Aorta (tissue), 5 donors: ENCODE measurements around the gene POLR3K. TPM values are rescaled to one million over a fixed set of nuclear protein-coding genes. Genes with fewer than 3 reads are reported as not detected.

Source experiments
- ATAC-seq: fragments of 200-7000 bp; cut with Tn5 transposase; one replicate; pipeline ENCODE4 v1.9.1; 2022; ENCODE audit warnings: moderate library complexity; ENCODE audit not compliant: low FRiP score
- DNase-seq, 2 donors: peaks; one replicate each; pipeline ENCODE4 v3.0.0-alpha.2; 2020
- H3K27ac ChIP-seq, 2 donors: one replicate each; pipeline ENCODE4 v1.5.1; 2013; ENCODE audit warnings: low read length in 2 of 2, mild to moderate bottlenecking in 2 of 2, moderate library complexity in 2 of 2, control low read depth in 1 of 2, inconsistent platforms in 1 of 2, low read depth in 1 of 2
- H3K27me3 ChIP-seq, 2 donors: one replicate each; pipeline ENCODE4 v1.6.1; 2013; ENCODE audit warnings: control low read depth in 1 of 2, low read length in 1 of 2, mild to moderate bottlenecking in 1 of 2, moderate library complexity in 1 of 2; ENCODE audit not compliant: insufficient read depth in 2 of 2, control insufficient read depth in 1 of 2
- H3K36me3 ChIP-seq, 2 donors: one replicate each; pipeline ENCODE4 v1.6.1; 2013; ENCODE audit warnings: control low read depth in 1 of 2, low read length in 1 of 2, mild to moderate bottlenecking in 1 of 2; ENCODE audit not compliant: insufficient read depth in 2 of 2, control insufficient read depth in 1 of 2
- H3K4me1 ChIP-seq, 2 donors: one replicate each; pipeline ENCODE4 v1.6.1; 2013; ENCODE audit warnings: low read length in 2 of 2, control low read depth in 1 of 2, mild to moderate bottlenecking in 1 of 2, moderate library complexity in 1 of 2; ENCODE audit not compliant: insufficient read depth in 2 of 2, control insufficient read depth in 1 of 2
- H3K4me3 ChIP-seq, 2 donors: one replicate each; pipeline ENCODE4 v1.5.1; 2013; ENCODE audit warnings: low read length in 2 of 2, control low read depth in 1 of 2, mild to moderate bottlenecking in 1 of 2
- H3K9me3 ChIP-seq: one replicate; pipeline ENCODE4 v1.6.1; 2013; ENCODE audit warnings: mild to moderate bottlenecking, low read length; ENCODE audit not compliant: control insufficient read depth
- WGBS, 2 donors: extraction: QIAGEN DNeasy Blood & Tissue Kit; methylation state at CpG; one replicate each; pipeline ENCODE4 v1.1.7; 2013; 5-methylcytosine and 5-hydroxymethylcytosine counted together
- intact Hi-C, 2 donors: fragments of 100-400 bp; cut with DNase I; formaldehyde crosslinking; loops; one replicate each; pipeline versions ENCODE4 v1.14.2 to v1.15.0; 2022
- polyA plus RNA-seq, 2 donors: library from polyadenylated mRNA; stranded (reverse); fragments of 200-250 nt; gene quantifications; one replicate each; pipeline ENCODE4 v1.2.3, GENCODE V29; 2013
- total RNA-seq, 2 donors: library from RNA; stranded (reverse); fragmentation: NEBNext Ultra II Directional; extraction: Animal tissue kit (Norgen Biotek cat#: 25700); gene quantifications; one replicate each; pipeline ENCODE4 v1.2.1, GENCODE V29; 2021
- donor health status: healthy with polysubstance abuse.
- donor health status: Bipolar disorder and iron deficiency.
- donor health status: DM: no; HTN: no; CAD: no.
- donor health status: DM: no; HTN: no; CAD: no.
- donor health status: DM: yes; HTN: yes; CAD: no.

POLR3K gene
- total and polyA plus RNA-seq, 4 donors: 6.0 to 10.9 (median 7.3) TPM

DNA sequence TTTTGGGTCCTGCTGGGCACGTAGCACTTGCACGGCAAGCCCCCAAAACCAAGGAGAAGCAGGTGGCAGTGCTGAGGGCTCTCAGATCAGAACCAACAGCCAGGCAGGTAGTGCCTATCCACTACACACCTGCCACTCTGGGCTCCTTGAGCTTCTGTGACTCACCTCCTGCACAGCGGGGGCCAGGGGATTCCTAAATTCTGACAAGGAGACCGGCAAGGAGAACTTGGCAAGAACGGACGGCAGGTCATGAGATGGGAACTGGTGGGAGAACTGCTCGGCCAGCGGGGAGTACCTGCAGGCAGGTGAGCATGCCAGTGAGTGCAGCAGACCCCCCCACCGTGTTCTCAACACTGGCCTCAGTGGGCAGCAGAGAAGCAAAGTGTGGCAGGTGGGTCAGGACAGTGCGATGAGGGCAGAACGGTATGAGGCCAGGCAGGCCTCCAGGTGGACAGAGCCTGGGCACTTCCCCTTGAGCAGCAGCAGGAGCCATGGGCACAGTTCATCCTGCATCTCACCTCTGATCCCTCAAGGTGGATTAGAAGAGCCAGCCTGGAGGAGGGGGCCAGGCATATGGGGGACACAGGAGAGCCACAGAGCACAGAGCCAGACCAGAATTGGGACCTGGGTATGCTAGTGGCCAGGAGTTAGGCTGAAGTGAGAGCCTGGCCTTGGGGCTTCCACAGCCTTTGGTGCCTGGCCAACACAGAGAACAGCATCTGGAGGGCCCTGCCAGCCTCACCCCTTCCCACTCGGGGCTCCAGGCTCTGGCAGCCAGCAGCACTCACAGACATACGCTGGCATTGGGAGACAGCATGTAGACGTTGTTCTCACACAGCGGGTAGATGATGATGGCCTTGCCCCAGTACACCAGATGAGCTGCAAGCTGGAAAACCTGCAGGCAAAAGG, 39.3 kb upstream of the POLR3K start:
- ATAC-seq: no peak
- no peak overlapping the region for H3K4me3 ChIP-seq
- intact Hi-C loops: no loop called here
- no peaks in the 10 kb centered on the region for H3K9me3 ChIP-seq
- H3K27me3 ChIP-seq: no peaks in the 10 kb centered on the region
- H3K36me3 ChIP-seq: peaks cover 0 to 2% of the 10 kb centered on the region in 2 donors
- 76 to 78% methylated on average over 15 of the region's 15 CpGs for WGBS, 2 donors
- no peak for DNase-seq
- no peak overlapping the region for H3K27ac ChIP-seq
- H3K4me1 ChIP-seq: no peaks in the 10 kb centered on the region

DNA sequence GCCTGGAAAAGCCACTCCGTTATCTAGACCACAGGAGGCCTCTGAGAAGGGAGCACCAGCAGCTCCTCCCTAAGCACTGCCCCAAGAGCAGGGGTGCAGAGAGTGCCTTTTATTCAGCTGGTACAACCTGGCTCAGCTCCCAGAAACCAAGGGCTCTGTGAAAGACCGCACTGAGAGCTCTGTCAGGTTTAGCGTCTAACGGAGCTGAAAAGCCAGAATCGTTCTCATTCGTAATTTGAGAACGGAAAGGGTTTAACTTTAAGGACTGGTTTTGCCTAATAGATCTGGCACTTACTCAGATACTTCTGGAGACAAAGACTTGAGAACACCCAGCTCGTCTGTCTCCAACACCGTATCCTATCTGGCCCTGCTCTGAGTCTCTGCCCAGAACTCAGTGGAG, 38.1 kb upstream of the POLR3K start:
- Histone ChIP-seq H3K4me1 (no peaks in the 10 kb centered on the region), H3K4me3 (no peak overlapping the region)
- ATAC-seq: peak; percentile 12

DNA sequence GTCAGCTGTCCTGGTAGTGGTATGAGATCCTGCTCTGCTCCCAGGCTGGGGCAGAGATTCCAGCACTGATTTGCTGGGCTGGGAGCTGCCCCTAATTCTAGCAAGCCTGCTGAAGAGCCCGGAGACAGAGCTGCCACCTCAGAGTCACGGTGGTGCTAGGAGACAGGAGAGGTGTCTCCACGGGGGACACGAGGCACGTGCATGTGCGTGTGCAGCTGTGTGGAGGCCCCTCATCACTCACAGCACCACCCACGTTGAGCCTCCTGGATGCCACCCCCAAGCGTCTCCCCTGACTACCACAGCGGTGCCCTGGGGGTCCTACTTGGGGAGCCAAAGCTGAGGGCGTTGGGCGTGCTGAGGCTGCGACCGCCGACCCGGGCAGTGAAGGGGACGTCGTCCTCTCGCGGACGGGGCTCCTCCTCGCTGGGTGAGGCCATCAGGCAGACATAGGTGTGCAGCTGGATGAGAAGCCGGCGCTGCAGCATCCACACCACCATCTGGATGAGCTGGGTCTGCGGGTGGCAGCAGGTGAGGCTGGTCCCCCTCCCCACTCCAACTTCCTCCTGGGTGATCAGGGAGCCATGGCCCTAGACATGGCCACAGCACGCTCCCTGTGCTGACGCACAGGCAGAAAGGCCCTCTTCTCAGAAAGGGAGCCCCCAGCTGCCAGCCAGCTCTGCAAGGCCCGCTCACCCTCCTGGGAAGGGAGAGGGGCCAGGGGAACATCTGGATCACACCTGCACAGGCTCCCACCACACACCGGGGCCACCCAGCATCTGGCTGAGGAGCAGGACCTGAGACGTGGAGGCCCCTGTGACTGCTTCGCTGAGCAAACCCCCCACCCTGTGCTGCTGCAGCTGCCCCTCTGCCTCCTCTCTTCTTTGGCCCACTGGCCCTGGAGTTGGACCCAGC, 36.2 kb upstream of the POLR3K start:
- H3K4me1 ChIP-seq: no peaks in the 10 kb centered on the region
- no peak overlapping the region for H3K27ac ChIP-seq
- H3K9me3 ChIP-seq: no peaks in the 10 kb centered on the region
- no peak for ATAC-seq
- WGBS, 2 donors: 90 to 91% methylated on average over 30 of the region's 30 CpGs
- H3K27me3 ChIP-seq: no peaks in the 10 kb centered on the region
- H3K36me3 ChIP-seq: peaks cover 0 to 5% of the 10 kb centered on the region in 2 donors
- intact Hi-C loops: no loop called here
- H3K4me3 ChIP-seq: no peak overlapping the region
- no peak for DNase-seq

More for the DNA sequence above, 38.1 kb upstream of the POLR3K start:
- intact Hi-C loops: no loop called here
- Histone ChIP-seq H3K9me3 (no peaks in the 10 kb centered on the region), H3K36me3 (peaks cover 0 to 2% of the 10 kb centered on the region in 2 donors), H3K27ac (no peak overlapping the region), H3K27me3 (no peaks in the 10 kb centered on the region)
- WGBS, 2 donors: 3 to 10% methylated on average over 9 of the region's 9 CpGs
- DNase-seq: no peak

- no peak for ATAC-seq
Observed at GRCh38 chr16:88613-89012, 35.2 kb upstream of the POLR3K start.

GRCh38 chr16:86483-86952, 33.1 kb upstream of the POLR3K start:
- Histone ChIP-seq H3K4me1 (no peaks in the 10 kb centered on the region), H3K9me3 (no peaks in the 10 kb centered on the region), H3K4me3 (no peak overlapping the region), H3K27me3 (no peaks in the 10 kb centered on the region), H3K36me3 (peaks cover 0 to 5% of the 10 kb centered on the region in 2 donors), H3K27ac (no peak overlapping the region)
- DNase-seq (peak in 1 of 2 donors; percentile 57), ATAC-seq (no peak)
- intact Hi-C loops: no loop called here
- WGBS, 2 donors: 87 to 88% methylated on average over 17 to 23 of the region's 23 CpGs

More at GRCh38 chr16:88613-89012, 35.2 kb upstream of the POLR3K start:
- WGBS, 2 donors: 94% methylated on average over 14 of the region's 14 CpGs
- no peak overlapping the region for H3K4me3 ChIP-seq
- no peaks in the 10 kb centered on the region for H3K9me3 ChIP-seq
- intact Hi-C loops: no loop called here
- DNase-seq: no peak
- H3K4me1 ChIP-seq: no peaks in the 10 kb centered on the region
- H3K27me3 ChIP-seq: no peaks in the 10 kb centered on the region
- no peak overlapping the region for H3K27ac ChIP-seq
- peaks cover 0 to 5% of the 10 kb centered on the region in 2 donors for H3K36me3 ChIP-seq

DNA sequence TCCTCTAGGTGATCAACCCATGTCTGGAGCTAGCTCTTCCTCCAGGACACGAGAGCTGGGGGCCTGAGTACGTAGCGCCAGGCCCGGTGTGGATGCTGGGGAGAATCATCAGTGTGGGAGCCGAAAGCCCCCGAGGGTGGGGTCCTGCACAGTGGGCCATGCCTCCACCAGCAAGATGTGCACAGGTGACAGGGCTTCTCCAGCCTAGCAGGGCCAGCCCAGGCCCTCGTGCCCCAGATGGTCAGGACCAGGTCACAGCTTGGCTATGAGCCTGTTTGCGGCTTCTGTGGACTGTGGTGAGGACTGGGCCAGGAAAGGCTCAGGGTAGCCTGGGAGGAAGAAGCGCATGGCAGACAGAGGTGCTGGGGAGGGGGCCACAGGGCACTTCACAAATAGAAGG, 32.5 kb upstream of the POLR3K start:
- no peaks in the 10 kb centered on the region for H3K27me3 ChIP-seq
- DNase-seq (no peak), ATAC-seq (no peak)
- 72 to 78% methylated on average over 9 of the region's 9 CpGs for WGBS, 2 donors
- H3K9me3 ChIP-seq: no peaks in the 10 kb centered on the region
- H3K4me1 ChIP-seq: no peaks in the 10 kb centered on the region
- intact Hi-C loops: no loop called here
- H3K4me3 ChIP-seq: no peak overlapping the region
- peak overlapping the region in 1 of 2 donors; percentile 9 for H3K27ac ChIP-seq
- H3K36me3 ChIP-seq: peaks cover 0 to 5% of the 10 kb centered on the region in 2 donors

GRCh38 chr16:85407-85782, 32.0 kb upstream of the POLR3K start:
- no peaks in the 10 kb centered on the region for H3K27me3 ChIP-seq
- H3K36me3 ChIP-seq: peaks cover 0 to 6% of the 10 kb centered on the region in 2 donors
- intact Hi-C loops: no loop called here
- no peaks in the 10 kb centered on the region for H3K4me1 ChIP-seq
- no peaks in the 10 kb centered on the region for H3K9me3 ChIP-seq
- DNase-seq: peak in 1 of 2 donors; percentile 56
- H3K4me3 ChIP-seq: no peak overlapping the region
- peak overlapping the region; percentile 20 to 65 for H3K27ac ChIP-seq
- WGBS, 2 donors: 57 to 68% methylated on average over 18 of the region's 18 CpGs
- ATAC-seq: no peak

DNA sequence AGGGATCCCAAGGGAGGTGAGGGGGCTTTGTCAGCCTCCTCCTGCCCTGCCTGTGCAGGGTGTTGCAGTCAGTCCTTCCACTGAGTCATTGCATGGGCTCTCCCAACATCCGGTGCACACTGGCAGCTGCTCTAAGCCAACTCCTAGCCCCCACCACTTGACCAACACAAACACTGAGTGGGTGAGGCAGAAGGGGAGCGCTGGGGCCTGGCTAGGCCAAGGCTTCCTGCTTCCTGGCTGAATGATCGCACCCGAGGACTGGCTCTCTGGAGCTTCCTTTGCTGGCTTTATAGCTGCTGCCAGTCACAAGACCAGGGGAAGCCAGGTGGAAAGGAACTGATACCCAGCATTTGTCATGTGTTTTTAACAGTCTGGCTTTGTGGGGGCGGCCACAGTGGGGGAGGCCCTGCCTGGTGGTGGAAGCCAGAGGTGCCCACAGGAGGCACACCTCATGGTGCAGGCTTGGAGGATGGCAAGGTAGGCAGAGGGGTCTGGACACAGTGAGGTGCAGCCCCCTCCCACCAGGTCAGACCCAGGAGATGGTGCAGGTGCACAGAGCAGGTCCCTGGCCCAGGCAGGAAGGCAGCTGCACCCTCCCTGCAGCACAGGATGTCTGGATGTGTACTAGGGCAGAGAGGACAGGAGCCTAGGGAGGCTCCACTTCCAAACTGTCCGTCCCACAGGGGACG, 31.5 kb upstream of the POLR3K start:
- WGBS, 2 donors: 15 to 17% methylated on average over 7 of the region's 7 CpGs
- Histone ChIP-seq H3K4me1 (no peaks in the 10 kb centered on the region), H3K27me3 (no peaks in the 10 kb centered on the region), H3K36me3 (peaks cover 0 to 6% of the 10 kb centered on the region in 2 donors), H3K4me3 (no peak overlapping the region), H3K27ac (peak overlapping the region; percentile 20 to 68), H3K9me3 (no peaks in the 10 kb centered on the region)
- ATAC-seq: peak; percentile 89
- intact Hi-C loops: no loop called here
- DNase-seq: peak; percentile 92 to 95
